Frontal cortex (tissue), 4 donors: ENCODE measurements around the gene SLC9A4. TPM values are rescaled to one million over a fixed set of nuclear protein-coding genes. Genes with fewer than 3 reads are reported as not detected.
"Not testable (repeated sequence)": the region's sequence is repeated elsewhere in the genome, so short reads cannot be mapped to it uniquely, and the experiment has no call there.

Experiments used
- DNase-seq, 2 donors: peaks; one replicate each; pipeline ENCODE4 v3.0.0; 2012; ENCODE audit warnings: low spot score in 2 of 2
- FAIRE-seq: peaks from 2 replicates; lab custom pipeline; 2012; peaks lifted over from hg19 to GRCh38; lab: Jason Lieb, UNC
- small RNA-seq: library from RNA; depleted of rRNA; stranded (forward); fragments of <200 nt; gene quantifications from one replicate; pipeline ENCODE3, GENCODE V24; 2014
- total RNA-seq: library from RNA; depleted of rRNA; stranded (reverse); fragments of >200 nt; gene quantifications from one replicate; pipeline ENCODE4 v1.2.3, GENCODE V29; 2014
- donor health status: control.
- donor health status: control.
- donor health status: control.

SLC9A4 gene
- total RNA-seq, 1 donor from 2014 or later: under 0.01 TPM

- no peak for DNase-seq
- no peak for FAIRE-seq
Observed at GRCh38 chr2:102527086-102527485, 54.1 kb downstream of the SLC9A4 start.

GRCh38 chr2:102538491-102538890, 65.5 kb downstream of the SLC9A4 start:
- no peak for DNase-seq
- no peak for FAIRE-seq

- FAIRE-seq (no peak), DNase-seq (no peak)
Observed at GRCh38 chr2:102540882-102541281, 67.9 kb downstream of the SLC9A4 start.

GRCh38 chr2:102544182-102544581, 71.2 kb downstream of the SLC9A4 start:
- FAIRE-seq: no peak
- DNase-seq: no peak

GRCh38 chr2:102547462-102547861, 74.4 kb downstream of the SLC9A4 start:
- no peak for FAIRE-seq
- no peak for DNase-seq

- no peak for DNase-seq
Observed at GRCh38 chr2:102549027-102549426, 76.0 kb downstream of the SLC9A4 start.

GRCh38 chr2:102550151-102550550, 77.1 kb downstream of the SLC9A4 start:
- DNase-seq (no peak), FAIRE-seq (no peak)

More at GRCh38 chr2:102549027-102549426, 76.0 kb downstream of the SLC9A4 start:
- FAIRE-seq: no peak

GRCh38 chr2:102551329-102552096, 78.5 kb downstream of the SLC9A4 start:
- no peak for DNase-seq
- FAIRE-seq: no peak

- DNase-seq: no peak
- FAIRE-seq: no peak
Observed at GRCh38 chr2:102553601-102554000, 80.6 kb downstream of the SLC9A4 start.

- no peak for FAIRE-seq
Observed at GRCh38 chr2:102558463-102558862, 85.4 kb downstream of the SLC9A4 start.

GRCh38 chr2:102562542-102562941, 89.5 kb downstream of the SLC9A4 start:
- not testable (repeated sequence) for FAIRE-seq

More at GRCh38 chr2:102558463-102558862, 85.4 kb downstream of the SLC9A4 start:
- no peak for DNase-seq

GRCh38 chr2:102575888-102576287, 102.9 kb downstream of the SLC9A4 start:
- no peak for DNase-seq
- FAIRE-seq: peak; percentile 100

More at GRCh38 chr2:102562542-102562941, 89.5 kb downstream of the SLC9A4 start:
- not testable (repeated sequence) for DNase-seq

GRCh38 chr2:102578376-102578775, 105.3 kb downstream of the SLC9A4 start:
- no peak for FAIRE-seq
- no peak for DNase-seq

GRCh38 chr2:102581911-102582310, 108.9 kb downstream of the SLC9A4 start:
- no peak for FAIRE-seq
- no peak for DNase-seq

- FAIRE-seq (peak; percentile 44), DNase-seq (no peak)
Observed at GRCh38 chr2:102582845-102583244, 109.8 kb downstream of the SLC9A4 start.

Small RNA genes lying within 50 kb of the gene (small RNA-seq; reads per million reads assigned to genes)
- not detected for gene MIR4772

Other genes starting within 250 kb of the SLC9A4 start
- gene IL1RL1, start 161.7 kb upstream of the SLC9A4 start, total RNA-seq: not detected
- 0.41 TPM for gene IL18R1, start 117.4 kb upstream of the SLC9A4 start, total RNA-seq
- 0.41 TPM for gene IL18RAP, start 50.1 kb upstream of the SLC9A4 start, total RNA-seq
- gene SLC9A2, start 146.3 kb downstream of the SLC9A4 start, total RNA-seq: 0.41 TPM